Activated CD8-positive, alpha-beta memory T cell treated with anti-CD3 and anti-CD28 coated beads for 36 hours (primary cell): Measurements from ENCODE around the gene DVL2. TPM values are rescaled to one million over a fixed set of nuclear protein-coding genes. Genes with fewer than 3 reads are reported as not detected.

ENCODE experiments used
- CTCF ChIA-PET: fragments of 350-600 bp; sonication (Branson Sonifier 250); formaldehyde crosslinking; loops from one replicate; lab custom pipeline; 2021; ENCODE audit warnings: antibody characterized with exemption; lab: Charles Lee
- POLR2A ChIA-PET: fragments of 350-600 bp; sonication (Branson Sonifier 250); formaldehyde crosslinking; loops from one replicate; lab custom pipeline; 2021; ENCODE audit warnings: antibody characterized with exemption; lab: Charles Lee
- total RNA-seq, 2 experiments: library from RNA; stranded (reverse); gene quantifications; one replicate each; pipeline ENCODE4 v1.2.3, GENCODE V29; 2021

DVL2 gene
- total RNA-seq, 2 experiments from 2014 or later, result 64.4 to 68.9 TPM

DNA sequence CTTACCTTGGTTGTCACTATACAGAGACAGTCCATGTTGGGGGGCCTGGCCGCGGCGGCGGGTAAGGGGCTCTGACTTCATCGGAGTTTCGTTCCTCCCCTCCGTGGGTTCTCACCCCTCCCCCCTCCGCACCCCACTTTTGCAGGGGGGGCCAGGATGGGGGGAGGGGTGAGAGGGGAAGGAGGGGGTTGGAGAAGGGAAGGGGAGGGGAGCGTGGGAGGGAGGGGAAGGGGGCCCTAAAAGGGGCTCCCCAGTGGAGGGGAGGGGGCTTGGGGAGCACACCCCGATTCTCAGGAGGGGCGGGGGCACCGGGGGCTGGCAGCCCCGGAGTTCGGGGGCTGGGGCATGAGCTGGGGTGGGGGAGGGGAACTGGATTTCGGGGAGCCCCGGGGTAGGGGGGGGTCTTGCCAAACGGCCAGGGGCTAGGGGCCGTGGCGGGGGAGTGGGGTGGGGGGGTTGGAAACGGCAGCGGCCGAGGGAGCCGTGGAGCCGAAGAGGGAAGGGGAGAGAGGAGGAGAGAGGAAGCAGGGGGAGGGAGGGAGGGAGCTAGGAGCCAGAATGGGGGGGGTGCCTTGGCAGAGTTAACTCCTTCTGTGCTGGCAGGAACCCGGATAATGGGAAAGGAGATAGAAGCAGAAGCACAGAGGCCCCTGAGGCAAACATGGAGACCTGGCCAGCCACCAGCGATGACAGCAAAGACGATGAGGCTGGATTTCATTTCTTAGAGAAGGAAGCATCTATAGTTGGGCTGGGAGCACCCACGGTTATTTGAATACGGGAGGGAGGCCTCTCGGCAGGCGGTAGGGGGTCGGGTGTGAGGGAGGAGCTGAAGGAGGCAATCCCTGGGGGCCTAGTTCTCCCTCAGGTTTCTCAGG lies 17.0 kb downstream of the DVL2 start:
- POLR2A ChIA-PET, result no interaction called here
- CTCF ChIA-PET, result no interaction called here

DNA sequence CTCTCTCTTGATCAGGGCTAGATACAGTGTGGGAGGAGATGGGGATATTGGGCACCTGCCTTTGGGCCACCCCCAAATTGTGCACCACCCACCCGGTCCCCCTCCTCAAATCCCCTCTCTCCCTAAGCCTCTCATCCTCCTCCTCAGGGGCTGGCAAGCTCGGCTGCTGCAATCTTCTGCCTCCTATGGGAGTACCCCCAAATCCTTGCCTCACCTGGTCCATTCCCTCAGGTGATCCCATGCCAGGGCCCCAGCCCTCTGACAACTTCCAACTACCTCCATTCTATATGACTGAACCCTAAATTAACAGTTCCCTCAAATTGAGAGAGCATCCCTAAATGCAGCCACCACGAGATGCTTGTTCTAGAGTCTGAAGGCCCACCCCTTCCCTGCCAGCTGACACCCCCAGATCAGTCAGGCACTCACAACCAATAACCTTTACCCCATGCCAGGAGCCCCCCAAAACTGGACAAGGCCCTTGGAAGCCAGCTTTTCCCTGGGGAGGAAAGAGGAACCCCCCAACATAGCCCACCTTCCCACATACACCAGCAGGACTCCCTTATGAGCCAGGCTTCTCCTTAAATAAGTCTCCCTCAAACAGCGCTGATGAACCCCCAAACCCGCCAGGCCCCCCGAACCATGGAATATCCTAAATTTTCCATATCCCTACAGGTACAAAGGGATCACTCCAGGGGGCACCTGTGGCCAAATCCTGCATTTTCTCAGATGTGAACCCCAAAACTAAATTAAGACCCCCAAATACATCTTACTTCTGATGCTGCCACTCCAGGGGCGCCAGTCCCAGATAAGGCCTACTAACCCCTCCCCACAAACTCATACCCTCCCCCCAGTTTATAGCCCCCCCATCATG lies 17.8 kb downstream of the DVL2 start:
- ChIA-PET POLR2A (interaction anchor here (0.5 kb wide), 1 partner anchor 22 kb away, joined by 3 read pairs; no protein-coding TSS in a partner anchor), CTCF (interaction anchor here (0.9 kb wide), 1 partner anchor 76 kb away, joined by 3 read pairs; no protein-coding TSS in a partner anchor)

DNA sequence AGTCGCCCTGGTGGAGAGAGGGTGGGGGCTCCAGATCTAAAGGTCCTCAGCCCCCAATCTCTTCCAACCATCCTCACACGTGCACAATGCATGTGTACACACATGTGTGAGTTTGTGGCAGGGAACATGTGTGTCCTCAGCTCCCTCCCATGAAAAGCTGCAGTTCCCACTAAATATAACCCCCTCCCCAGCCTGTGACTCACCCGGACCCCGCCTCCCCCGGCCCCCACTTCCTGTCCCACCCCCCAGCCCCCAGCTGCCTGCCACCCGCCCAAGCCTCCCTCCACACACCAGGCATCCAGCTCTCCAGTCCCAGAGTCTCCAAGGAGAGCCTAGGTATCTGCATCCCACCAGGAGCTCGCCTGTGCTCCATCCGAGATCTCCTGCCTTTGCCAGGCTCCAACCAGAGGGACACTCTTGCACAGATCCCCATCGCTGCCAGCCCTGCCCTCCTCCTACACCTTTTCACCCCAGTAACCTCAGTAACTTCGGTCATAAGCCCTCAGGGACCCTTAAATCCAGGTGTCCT lies 18.6 kb downstream of the DVL2 start:
- ChIA-PET CTCF (interaction anchor here (0.9 kb wide), 1 partner anchor 77 kb away, joined by 3 read pairs; no protein-coding TSS in a partner anchor), POLR2A (interaction anchor here (0.5 kb wide), 1 partner anchor 22 kb away, joined by 3 read pairs; no protein-coding TSS in a partner anchor)

DNA sequence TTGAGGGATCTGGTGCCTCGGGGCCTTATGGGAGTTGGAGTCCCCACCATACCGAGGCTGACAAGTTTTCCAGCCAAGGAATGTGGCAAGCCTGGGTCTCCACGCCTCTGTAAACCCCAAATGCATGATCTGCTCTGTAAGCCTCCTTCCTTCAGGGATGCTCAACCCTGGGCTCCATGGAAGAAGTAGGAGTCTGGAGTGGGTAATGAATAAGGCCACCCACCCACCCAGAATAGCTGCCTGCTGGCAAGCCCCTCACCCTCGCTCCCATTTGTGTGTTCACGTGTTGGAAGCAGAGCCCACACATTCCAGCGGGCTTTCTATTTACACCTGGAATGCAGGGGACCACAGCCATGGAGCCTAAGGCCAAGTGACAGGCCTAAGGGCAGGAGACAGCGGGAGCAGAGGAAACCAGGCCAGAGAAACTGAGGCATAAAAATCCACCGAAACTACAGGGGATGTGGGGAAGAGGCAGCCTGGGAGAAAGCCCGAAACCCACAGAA lies 19.1 kb downstream of the DVL2 start:
- ChIA-PET CTCF (no interaction called here), POLR2A (interaction anchor here (1.0 kb wide), 1 partner anchor 23 kb away, joined by 3 read pairs; no protein-coding TSS in a partner anchor)

DNA sequence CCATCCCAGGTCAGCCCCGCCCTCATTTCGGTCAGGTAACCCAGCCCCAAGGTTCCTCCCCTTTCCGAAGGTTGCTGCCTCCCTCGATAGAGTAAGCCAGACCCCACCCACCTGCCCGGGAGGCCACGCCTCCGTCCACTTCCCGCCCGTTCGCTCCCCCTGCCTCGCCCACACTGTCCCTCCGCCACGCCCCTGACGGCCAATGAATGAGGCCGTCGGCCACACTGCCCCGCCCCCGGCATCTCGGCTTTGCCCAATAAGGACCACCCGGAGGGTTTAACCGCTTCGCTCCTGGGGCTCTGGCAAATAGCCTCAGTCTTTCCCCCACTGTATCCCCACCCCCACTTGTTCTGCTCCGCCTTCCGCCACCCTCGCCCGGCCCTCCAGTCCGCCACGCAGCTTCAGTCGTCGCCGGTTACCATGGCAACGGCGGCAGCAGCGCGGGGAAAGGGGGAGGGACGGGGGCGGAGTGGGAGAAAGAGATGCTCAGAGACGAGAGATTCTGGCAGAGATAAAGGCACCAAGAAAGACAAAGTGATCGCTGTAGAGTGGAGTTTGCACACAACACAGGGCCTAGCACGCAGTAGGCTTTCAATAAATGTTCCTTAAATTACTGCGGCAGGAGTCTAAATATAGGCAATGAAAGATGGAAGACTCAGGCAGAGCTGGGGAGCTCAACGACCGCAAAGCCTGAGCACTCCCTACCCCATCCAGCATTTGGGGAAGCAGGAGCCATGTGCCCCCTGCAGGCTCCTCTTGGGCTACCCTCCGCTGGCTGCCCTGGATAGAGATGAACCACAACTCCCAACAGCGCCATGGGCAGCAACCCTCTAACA lies 19.8 kb downstream of the DVL2 start:
- ChIA-PET CTCF (interaction anchor here (0.6 to 1.1 kb wide), 4 partner anchors 9 to 169 kb away, joined by 3 to 4 read pairs (median 3); no protein-coding TSS in a partner anchor), POLR2A (interaction anchor here (0.5 to 1.0 kb wide), 2 partner anchors 23 to 975 kb away, joined by 3 read pairs; no protein-coding TSS in a partner anchor)

DNA sequence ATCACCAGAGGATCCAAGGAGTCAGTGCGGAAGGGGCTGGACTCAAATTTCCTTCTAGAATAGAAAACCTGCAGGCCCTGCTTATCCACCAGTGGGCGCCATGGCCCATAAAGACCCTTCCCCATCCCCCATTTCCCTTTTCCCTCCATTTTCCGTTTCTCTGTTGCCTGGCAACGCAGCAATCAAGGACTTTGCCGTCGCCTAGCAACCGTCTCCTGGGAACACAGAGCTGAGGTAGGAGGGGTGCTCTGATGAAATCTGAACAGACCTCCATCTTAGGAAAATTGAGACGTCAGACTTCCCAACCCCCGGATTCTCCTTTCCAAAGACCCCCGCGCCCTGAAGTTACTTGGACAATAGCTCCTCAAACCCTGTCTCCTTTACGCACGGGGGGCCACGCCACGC lies 20.4 kb downstream of the DVL2 start:
- ChIA-PET CTCF (interaction anchor here (0.6 to 1.1 kb wide), 4 partner anchors 8 to 168 kb away, joined by 3 to 4 read pairs (median 3); no protein-coding TSS in a partner anchor), POLR2A (interaction anchor here (1.0 kb wide), 1 partner anchor 24 kb away, joined by 3 read pairs; no protein-coding TSS in a partner anchor)

DNA sequence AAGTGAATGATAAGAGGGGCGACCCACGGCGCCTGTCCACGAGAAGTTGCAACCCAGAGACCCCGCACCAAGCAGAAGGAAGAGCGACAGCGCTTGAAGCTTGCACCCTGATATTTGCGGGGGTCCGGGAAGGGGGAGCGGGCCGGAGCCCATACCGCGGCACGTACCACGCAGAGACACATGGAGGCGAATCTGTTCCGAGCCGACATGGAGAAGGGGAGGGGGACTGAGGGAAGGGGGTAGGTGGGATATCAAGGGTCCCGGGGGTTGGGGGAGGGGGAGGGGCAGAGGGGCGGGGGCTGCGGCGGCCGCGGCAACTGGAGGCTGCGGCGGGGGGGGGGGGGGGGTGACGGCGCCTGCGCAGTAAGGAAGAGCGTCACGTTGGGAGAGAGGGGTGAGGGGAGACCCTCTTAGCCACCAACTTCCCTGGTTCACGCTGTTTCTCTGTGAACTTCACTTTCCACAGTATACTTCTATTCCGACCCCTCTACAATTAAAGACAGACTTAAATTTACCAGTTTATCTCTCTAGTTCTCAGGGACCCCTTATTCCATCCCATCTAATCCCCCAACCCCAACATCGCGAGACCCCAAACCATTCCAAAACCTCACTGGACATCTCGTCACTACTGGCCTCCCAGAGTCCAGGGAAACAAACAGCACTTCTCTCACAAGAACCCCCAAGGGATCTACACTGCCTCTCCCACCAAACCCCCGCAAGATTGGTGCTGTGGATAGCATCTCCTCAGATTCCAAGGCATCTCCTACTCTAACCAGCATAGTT lies 22.6 kb downstream of the DVL2 start:
- CTCF ChIA-PET, result no interaction called here

DNA sequence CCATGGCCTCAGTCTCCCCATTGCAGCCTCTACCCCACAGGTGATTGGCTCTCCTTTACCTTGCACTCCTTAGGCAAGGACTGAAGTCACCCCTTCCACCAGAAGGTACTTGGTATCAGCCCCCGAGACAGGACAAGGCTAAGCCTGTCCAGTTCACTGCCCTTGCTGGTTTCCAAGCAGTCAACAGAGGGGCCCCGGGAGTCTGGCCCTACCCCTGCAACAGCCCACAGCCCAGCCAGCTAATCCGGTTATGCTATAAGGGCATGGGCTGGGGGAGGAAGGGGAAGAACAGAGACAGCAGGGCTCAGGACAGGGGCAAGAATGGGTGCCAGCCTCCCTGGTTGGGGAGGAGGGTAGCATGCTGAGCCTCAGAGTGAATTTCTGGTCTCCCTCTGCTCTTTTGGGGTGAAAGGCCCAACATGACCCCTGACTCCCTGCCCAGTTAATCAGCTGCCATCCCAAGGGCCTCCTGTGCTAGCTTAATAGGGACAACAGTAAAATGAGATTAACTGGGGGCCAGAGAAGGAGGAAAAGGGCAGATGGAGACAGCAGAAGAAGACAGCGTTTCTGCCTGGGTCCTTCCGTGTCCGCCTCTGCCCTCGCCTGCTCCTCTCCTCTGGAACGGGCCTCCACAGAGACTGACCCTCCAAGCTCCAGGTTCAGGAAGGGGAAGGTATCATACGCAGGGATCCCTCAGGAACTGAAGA lies 25.4 kb downstream of the DVL2 start:
- ChIA-PET CTCF (no interaction called here), POLR2A (no interaction called here)

More for the DNA sequence above, 22.6 kb downstream of the DVL2 start:
- POLR2A ChIA-PET, result no interaction called here

DNA sequence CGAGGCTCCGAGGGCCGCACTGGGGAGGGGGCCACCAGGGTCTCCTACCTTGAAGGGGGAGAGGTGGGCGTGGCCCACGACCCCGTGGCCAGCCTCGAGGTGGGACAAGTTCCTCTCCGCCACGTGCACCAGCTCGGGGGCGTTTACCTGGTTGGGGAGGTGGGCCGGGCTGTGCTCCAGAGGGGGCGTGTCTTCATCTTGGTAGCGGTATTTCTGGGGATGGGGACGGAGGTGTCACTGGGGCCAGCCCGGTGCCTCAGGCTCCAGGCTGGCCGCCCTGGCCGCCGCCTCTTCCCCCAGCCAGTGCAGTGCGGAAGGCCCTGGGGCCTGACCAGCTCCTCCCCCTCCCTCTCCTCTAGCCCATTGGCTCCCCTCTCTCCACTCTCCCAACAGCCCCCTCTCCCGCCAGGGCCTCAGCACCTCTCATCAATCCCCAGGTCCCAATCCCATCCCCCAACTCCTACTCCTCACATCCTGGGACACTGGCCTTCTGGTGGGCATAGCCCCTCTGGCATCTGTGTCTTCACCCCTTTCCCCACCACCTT lies 26.2 kb downstream of the DVL2 start:
- ChIA-PET CTCF (no interaction called here), POLR2A (no interaction called here)

DNA sequence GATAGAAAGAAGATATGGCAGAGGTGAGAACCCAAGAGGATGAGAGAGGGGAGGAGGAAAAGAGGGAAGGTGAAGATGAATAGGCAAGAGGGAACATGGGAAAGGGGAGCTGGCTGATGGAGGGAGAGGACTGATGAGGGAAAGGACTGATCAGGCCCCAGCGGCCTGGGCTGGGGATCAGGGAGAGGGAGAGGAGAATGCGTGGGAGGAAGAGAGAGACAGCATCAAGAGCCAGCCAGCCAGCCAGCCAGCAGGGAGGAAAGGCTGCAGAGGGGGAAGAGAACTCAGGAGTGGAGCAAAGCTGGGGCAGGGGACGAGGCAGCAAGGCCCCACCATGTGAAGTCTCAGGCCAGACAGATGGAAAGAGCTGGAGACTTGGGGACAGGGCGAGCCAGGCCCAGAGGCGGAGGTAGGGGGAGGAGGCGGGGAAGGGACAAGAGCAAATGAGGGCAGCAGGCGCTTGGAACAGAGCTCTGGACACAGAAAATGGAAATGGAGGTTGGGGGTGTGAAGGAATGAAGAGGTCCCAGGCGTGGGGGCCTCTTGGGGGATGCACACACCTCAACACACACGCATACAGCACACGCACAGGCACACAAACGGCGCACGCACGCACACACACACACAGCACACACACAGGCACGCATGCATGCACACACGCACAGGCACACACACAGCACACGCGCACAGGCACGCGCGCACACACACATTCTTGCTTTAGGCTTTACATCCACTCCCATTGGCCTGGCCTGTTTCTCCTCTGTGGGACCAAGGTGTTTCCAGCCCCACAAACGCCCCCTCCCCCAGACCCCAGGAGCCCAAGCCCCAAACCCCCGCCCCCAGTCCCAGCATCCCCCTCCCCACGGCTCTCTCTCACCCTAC lies 27.0 kb downstream of the DVL2 start:
- POLR2A ChIA-PET, result no interaction called here

DNA sequence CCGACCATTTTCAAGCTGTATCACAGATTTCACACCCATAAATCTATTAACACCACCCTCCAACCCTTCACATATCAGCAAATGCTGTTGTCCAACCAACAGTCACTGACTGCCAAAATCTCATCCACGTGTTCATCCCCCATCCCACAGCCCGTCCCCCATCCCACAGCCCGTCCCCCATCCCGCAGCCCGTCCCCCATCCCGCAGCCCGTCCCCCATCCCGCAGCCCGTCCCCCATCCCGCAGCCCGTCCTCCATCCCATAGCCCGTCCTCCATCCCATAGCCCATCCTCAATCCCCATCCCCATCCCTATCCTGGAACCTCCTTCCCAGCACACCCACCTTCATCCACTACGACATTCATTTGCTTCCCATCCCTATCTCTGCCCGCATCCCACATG lies 28.8 kb downstream of the DVL2 start:
- CTCF ChIA-PET, result interaction anchor here (1.5 kb wide), 1 partner anchor 9 kb away, joined by 3 read pairs; no protein-coding TSS in a partner anchor
- POLR2A ChIA-PET, result no interaction called here

More for the DNA sequence above, 27.0 kb downstream of the DVL2 start:
- CTCF ChIA-PET, result no interaction called here

DNA sequence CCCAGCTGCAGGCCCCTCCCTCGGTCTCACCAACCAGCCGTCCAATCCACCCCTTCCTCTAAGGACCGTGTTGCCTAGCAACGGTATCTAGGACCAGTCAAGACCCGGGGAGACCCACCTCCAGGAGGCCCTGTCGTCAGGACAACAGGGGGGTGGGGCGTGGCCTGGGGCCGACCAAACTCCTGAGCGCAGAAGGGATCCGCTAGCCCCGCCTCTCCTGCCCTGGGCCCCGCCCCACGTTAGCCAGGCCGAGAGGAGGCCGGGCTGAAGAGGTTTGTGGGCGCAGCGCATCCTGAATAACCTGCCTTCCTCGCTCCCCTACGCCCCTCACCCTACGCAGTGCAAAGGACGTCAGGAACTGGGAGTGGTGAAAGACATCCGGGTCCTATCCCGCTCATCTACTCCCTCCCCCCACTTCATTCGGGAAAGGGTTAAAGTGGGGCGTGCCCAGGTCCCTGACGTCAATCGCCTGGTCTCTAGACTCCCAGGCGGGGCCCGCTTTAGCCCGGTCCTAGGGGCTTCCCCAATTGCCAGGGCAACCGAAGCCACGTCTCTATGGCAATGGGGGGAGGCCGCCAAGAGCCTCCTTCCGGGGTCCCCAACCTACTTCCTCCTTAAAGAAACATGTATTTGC lies 29.4 kb downstream of the DVL2 start:
- CTCF ChIA-PET, result interaction anchor here (0.6 to 1.5 kb wide), 2 partner anchors 9 to 79 kb away, joined by 3 read pairs; no protein-coding TSS in a partner anchor
- POLR2A ChIA-PET, result no interaction called here

DNA sequence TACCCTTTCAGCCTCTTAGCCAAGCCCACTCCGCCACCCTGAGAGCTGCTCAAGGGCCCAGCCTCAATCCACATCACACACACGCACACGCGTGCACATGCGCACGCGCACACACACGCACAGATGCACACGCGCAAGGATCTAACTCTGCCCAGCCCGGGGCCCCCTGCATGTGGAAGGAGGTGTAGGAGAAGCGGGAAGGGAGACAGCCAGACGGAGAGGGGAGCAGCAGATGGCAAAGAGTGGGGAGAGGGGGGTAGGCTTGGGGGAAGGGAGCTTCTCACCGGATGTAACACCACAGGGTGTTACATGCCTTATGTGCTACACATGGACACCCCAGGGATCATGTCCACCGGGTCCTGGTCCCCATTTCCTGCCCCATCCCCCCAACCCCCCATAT lies 30.0 kb downstream of the DVL2 start:
- ChIA-PET POLR2A (interaction anchor here (0.6 kb wide), 1 partner anchor 34 kb away, joined by 3 read pairs; no protein-coding TSS in a partner anchor), CTCF (interaction anchor here (0.6 kb wide), 1 partner anchor 78 kb away, joined by 3 read pairs; no protein-coding TSS in a partner anchor)

DNA sequence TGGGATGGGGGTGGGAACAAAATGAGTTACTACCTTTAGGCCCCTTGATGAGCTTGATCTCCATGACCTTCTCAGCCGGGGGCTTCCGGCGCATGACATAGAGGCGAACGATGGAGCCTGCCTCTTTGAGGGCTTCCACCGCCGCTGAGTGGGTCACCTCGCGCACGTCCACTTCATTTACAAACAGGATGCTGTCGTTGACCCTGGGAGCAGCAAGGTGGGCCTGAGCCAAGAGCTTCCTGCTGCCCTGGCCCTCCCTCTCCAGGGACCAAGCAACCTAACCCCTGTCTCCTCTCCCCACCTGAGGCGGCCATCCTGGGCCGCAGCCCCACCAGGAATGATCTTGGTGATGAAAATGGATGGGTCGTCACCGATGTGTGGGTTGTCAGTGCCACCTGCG lies 30.9 kb downstream of the DVL2 start:
- ChIA-PET POLR2A (no interaction called here), CTCF (interaction anchor here (1.1 kb wide), 1 partner anchor 10 kb away, joined by 4 read pairs; no protein-coding TSS in a partner anchor)
